HG03575 (cell line): ENCODE data around the gene ACTL8.

Experiments used
- ATAC-seq: cut with Tn5 transposase; IDR thresholded peaks from one replicate; pipeline ENCODE4 v1.9.1; 2021; ENCODE audit not compliant: unreplicated experiment, insufficient number of reproducible peaks, low FRiP score; ENCODE audit errors: extremely low read depth

Gene ACTL8

GRCh38 chr1:17857996-17858395 lies 102.9 kb downstream of the ACTL8 start:
- no peak for ATAC-seq

GRCh38 chr1:17860812-17861211 lies 105.7 kb downstream of the ACTL8 start:
- no peak for ATAC-seq

- ATAC-seq = no peak
These were observed 106.6 kb downstream of the ACTL8 start for GRCh38 chr1:17861685-17862084.

GRCh38 chr1:17862121-17862520 lies 107.0 kb downstream of the ACTL8 start:
- no peak for ATAC-seq

GRCh38 chr1:17865912-17866739 lies 111.0 kb downstream of the ACTL8 start:
- no peak for ATAC-seq

GRCh38 chr1:17866740-17867029 lies 111.6 kb downstream of the ACTL8 start:
- no peak for ATAC-seq

- ATAC-seq = no peak
These were observed 112.3 kb downstream of the ACTL8 start for GRCh38 chr1:17867470-17867869.

- ATAC-seq = no peak
These were observed 114.7 kb downstream of the ACTL8 start for GRCh38 chr1:17869815-17870214.

GRCh38 chr1:17870679-17871078 lies 115.5 kb downstream of the ACTL8 start:
- no peak for ATAC-seq

GRCh38 chr1:17873007-17873675 lies 118.0 kb downstream of the ACTL8 start:
- ATAC-seq = no peak

- ATAC-seq = no peak
These were observed 119.1 kb downstream of the ACTL8 start for GRCh38 chr1:17874231-17874630.

- no peak for ATAC-seq
These were observed 119.6 kb downstream of the ACTL8 start for GRCh38 chr1:17874710-17875109.

GRCh38 chr1:17875171-17875881 lies 120.2 kb downstream of the ACTL8 start:
- ATAC-seq = no peak

GRCh38 chr1:17875882-17876280 lies 120.7 kb downstream of the ACTL8 start:
- ATAC-seq = no peak
